Hepatic stellate cell (primary cell): ENCODE measurements around the gene ACSS1.
"Not testable (repeated sequence)": the region's sequence is repeated elsewhere in the genome, so short reads cannot be mapped to it uniquely, and the experiment has no call there.

Source experiments
- DNase-seq: peaks from one replicate; pipeline ENCODE4 v3.0.0; 2011; ENCODE audit warnings: low spot score

Gene ACSS1

DNA sequence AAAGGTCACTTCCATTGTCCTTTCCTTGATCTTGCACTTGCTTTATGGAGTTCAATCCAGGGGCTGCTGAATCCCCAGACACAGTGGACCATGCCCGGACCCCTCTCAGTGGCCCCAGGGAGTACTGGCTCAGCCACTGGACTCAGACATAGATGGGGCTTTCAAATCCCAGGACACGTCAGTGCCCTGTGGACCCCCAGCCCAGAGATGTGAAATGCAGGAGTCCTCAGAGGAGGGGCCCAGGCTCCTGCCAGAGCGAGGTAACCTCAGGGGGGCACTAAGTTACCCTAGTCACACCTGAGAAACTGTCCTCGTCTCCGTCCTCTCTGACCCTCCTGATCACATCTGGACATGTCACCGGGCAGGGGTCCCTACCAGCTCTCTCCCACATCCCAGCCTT, 46.7 kb downstream of the ACSS1 start:
- no peak for DNase-seq

DNA sequence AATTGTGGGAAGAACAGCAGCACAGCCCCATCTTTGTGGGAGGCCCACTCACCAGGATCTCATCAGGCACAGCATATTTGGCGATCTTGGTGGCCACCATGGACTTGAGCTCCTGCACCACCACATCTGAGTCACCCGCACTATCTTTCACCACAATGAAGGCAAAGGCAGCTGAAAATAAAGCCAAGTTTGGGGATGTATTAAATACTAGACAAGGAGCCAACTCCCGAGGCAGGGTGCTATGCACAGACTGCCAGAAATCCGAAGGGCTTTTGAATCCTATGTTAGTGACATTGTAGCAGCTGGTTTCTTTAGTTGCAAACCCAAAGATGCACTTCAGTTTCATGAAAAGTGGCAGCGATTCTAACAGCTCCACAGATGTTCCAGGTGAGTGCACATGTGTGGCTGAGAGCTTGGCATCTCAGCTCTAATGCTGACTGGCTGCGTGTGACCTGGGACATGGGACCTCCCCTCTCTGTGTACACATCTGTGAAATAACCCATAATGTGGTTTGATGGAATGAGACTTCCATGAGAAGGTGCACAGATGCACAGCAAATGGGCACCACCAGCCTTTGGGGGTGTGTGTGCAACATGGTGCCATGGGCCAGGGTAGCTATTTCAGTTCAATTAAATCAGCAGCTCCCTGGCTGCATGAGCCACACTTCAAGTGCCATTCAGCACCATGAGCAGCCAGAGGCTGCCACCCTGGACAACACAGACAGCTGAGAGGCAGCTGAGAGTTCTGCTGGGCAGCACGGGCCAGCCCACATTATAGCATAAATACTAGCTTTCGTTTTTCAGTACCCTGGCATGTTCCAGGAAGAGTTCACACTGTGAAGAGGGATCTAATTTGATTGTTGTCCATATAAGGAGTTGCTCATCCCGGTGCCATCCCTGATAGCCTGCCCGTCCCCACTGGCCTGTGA, 48.5 kb downstream of the ACSS1 start:
- no peak for DNase-seq

DNA sequence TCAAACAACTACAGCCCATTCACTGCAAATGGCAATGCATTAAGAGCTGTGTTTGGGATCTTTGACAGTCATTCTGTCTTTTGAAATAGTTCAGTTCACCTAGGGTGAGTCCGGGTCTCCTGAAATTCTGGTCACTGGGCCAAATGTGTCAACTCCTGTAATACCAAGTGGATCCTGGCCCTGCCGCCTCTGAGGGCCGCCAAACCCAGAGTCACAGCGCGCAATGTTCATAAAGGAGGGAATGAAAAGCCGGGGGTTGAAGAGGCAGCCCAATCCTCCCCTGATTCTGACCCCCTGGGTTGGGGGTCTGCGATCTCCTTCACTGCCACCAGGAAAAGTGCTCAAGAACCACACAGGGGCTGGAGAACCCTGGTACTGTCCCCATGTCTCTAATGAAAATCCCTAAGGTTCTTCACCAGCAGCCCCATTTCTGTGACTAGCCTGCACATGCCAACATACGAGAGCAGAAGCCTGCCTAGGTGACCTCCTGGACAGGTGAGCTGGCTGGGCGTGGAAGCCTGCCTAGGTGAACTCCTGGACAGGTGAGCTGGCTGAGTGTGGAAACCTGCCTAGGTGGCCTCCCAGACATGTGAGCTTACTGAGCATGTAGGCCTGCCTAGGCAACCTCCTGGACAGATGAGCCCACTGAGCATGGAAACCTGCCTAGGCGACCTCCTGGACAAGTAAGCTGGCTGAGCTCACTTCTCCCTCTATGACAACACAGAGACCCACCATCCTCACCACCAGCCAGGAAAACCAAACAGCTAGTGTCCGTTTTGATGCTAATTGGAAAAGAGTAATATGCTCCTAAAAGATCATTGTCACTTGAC, 49.3 kb downstream of the ACSS1 start:
- no peak for DNase-seq

DNA sequence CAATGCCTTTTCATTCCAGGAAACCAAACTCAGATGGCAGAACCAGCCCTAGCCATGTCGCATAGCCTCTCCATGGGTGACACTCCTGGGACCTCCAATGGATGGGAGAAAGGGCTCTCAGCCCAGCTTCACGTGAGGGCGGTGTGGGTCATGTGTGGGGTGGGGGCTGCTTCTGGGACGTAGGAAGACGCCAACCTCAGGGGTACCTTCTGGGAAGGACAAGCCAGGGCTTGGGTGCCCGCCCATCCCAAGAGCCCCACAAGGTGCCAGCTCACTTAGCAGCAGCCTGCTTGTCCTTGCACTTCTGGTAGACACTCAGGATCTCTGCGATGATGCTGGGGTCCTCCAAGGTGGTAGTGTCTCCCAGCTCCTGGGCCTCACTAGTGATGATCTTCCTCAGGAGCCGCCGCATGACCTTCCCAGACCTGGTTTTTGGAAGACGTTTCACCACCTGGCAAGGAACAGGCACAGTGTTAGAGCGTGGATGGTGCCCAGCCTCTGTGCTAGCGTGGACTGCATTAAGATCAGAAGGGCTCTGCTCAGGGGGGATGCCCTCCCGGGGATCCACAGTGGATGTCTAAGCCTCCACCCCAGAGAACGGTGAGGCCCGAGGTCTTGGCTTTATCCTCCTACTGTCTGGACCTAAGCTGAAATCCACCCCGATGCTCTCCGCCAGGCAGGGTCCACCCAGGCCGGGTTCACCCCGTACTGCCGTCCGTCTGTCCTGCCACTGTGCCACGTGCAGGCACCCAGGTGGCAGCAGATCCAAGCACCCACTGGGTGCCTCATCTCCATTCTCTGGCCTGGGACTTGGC, 50.2 kb downstream of the ACSS1 start:
- no peak for DNase-seq

DNA sequence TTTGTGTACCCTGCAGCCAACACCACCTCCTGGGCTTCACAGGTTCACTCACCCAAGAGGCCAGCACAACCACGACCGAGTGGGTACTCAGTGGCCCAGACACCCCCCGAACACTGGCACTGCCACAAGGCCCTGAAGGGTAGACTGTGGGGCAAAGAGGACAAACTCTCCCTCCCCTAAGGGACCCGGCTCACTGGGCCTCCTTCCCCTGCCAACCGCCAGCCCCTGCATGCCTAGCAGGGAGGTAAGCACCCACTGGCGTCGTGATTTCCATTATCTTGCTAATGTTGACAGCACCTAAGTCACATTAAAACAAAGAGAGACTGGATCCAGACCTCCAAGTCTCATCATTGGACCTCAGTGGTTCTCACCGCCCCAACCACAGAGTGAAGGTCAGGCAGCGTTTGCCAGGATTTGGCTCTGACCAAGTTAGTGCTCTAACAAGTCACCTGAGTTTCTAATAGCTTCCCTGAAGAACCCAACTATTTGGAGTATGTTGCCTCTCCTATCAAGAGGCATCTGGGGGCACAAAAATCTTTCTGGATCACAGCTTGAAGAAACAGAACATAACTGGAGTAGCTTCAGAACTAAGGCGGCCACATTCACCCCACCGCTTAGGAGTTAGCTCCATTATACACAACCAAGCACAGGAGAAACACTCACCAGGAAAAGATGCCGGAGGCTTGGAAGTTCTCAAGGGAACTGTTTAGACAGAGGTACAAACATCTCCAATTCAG, 51.3 kb downstream of the ACSS1 start:
- DNase-seq = no peak

DNA sequence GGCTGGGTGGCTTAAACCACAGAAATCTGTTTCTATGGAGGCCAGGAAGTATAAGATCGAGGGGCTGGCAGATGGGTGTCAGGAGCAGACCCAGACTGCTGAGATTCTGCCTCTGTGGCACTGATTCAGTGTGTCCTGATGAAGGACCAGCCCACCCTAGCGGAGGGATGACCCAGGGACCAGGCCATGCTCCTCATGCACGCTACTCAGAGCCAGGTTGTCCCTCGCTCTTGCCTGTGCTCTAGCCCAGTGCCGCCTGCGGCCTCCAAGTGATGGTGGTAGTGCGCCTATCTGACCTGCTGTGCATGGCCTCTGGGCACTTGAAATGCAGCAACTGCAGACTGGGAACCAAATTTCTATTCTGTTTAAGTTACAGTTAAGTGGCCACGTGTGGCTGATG, 52.3 kb downstream of the ACSS1 start:
- no peak for DNase-seq

DNA sequence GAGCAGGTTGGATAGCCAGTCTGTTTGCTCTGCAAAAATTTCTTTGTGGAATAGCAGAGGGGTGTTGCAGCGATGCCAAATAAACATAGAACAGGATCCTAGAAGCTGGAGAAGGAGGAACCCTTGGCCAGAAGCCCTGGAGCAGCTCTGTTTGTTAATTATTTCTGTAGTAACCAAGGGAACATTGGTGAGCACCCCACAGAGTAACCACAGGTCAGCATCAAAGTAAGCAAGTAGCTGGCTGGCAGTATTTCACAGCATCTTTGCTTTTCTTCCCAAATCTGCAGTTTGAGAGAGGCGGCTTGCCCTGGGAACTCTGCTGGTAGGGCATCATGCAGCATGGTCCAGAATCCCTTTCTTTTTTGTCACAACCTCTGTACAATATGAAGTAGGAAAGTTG, 52.7 kb downstream of the ACSS1 start:
- no peak for DNase-seq

DNA sequence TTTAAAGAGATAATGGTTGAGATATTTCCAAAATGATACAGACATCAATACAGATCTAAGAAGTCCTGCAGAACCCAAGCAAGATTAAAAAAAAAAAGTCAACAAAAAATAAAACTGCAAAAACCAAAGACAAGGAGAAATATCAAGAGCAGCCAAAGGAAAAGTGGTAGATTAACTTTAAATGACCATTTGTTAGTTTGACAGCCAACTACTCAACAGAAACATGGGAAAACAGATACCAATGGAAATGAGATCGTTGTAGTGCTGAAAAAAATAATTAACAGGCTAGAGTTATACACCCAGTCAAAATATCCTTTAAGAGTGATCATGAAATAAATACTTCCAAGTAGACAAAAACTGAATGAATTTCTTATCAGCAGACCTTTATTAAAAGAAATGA, 54.9 kb downstream of the ACSS1 start:
- DNase-seq = no peak

DNA sequence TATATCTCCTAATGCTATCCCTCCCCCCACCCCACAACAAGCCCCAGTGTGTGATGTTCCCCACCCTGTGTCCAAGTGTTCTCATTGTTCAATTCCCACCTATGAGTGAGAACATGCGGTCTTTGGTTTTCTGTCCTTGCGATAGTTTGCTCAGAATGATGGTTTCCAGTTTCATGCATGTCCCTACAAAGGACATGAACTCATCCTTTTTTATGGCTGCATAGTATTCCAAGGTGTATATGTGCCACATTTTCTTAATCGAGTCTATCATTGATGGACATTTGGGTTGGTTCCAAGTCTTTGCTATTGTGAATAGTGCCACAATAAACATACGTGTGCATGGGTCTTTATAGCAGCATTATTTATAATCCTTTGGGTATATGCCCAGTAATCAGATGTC, 56.6 kb downstream of the ACSS1 start:
- not testable (repeated sequence) for DNase-seq

DNA sequence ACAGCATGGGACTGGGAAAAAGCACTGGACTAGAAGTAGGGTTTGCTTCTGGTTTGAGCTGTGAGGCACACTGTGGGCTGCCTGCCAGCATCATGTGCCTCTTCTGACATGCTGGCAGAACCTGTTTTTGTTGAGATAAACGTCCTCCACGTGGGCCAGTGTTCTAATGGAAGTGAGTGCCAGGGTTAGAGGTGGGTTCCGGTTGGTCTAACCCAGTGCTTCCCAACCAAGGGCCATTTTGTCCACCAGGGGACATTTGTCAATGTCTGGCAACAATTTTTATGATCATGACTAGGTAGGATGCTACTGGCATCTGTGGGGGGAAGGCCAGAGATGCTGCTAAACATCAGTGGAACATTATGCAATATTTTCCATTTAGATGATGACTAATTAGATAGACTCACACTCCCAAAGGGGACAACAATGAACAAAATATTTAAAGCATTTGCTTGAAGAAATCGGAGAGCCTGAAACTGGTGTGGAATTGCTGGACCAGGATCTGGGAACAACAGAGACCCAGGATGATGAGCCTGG, 57.6 kb downstream of the ACSS1 start:
- DNase-seq = peak; percentile 74

DNA sequence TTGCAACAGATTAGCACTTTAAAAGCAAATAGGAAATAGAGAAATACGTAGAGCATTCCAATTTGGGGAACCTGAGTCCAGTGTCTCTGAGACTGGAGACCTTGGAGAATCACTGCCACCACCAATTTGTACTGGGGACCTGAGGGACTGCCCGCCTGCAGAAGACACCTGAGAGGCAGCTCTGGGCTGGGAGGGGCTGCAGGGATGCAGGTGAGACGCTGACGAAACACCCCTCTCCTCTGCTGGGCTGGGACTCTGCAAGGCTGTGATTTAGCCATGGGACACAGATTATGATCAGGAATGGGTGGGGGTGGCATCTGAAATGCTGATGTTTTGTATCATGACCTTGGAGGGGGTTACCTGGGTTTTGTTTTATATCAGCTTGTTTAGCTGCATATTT, 58.4 kb downstream of the ACSS1 start:
- no peak for DNase-seq

DNA sequence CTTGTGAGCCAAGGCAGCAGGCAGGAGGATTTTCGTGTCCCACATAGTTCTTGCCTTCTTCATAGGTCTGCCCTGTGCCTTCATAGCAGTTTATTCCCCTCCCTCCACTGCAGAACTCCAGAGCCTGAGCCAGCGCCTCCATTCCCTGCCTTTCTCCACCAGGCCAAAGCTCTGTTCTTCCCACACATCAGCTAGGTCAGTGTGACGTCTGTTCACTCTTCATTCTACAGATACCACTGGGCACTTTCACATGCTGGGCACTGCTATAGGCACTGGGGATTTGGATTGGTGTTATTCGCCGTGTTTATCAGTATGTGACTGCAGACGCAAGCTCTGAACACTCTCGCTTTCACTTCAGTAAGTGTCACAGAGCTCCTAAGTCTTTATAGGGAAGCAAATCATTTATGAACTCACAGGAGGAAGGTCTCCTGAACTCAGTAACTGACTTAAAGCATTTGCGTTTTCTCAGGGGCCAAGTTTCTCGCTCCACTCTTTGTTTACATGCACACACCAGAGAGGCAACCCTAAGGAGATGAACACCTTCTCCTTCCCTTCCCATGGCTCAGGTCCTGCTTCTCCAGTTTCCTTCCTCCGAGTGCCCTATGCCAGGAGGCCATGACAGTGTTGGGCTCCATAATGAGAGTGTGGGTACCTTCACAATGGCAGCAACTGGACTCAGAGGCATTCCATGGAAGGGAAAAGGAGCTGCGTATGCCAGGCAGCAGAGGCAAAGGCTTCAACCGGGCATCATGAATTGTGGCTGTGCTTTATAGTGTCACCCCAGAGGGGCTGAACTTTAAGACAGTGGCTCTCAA, 59.1 kb downstream of the ACSS1 start:
- no peak for DNase-seq

DNA sequence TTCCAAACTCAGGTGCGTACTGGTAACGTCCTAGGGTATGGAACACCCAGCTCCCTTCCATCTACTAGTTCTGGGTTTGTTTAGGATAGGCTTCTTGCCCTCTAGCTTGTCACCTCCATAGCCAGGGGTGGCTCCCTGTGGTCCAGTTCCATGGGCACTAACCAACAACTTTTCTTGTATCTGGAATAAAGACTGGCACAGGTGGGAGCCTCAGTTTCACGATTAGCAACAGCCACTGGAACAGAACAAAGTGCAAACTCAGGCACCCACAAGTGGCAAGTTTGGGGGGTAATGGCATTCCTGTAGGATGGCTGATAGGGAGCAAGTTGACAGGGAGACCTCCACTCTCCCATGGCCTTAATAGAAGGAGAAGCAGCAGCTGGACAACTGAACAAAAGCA, 59.8 kb downstream of the ACSS1 start:
- no peak for DNase-seq

DNA sequence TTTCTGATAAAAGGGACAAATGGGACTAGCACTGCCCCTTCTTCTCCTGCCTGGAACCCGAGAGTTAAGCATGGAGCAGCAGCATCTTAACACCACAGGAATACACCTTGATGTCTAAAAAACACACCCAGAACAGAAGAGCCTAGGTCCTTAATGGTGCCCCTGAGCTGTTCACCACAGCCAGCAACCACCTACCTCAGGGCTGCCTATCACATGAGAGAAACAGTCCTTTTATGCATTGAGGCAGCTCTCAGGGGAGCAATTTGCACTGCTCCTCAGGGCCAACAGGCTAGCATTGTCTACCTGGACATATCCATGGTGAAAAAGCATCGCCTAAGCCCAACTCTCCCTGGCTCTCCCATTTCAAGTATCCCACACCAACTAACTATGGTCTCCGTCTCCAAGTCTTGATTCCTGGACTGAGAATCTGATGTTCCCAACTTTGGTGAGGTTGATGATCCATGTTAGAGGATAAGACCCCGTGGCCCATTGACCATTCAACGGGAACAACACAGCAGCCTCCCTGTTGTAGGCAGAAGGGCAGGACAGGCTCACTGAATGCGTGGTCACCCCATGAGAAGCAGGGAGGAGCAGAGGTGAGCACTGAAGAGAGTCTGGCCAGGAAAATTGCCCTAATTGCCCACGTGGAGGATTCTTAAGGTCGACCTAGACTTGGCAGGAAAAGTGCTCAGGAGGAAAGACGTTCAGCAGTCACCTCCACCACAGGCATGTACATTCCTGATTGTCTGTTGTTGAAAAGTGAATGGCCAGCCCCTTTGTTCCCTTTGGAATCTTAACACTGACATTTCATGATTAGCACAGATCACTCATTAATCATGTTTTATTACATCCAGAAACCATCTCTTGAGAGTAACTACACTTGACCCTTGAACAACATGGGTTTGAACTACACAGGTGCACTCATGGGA, 61.2 kb downstream of the ACSS1 start:
- DNase-seq = no peak

DNA sequence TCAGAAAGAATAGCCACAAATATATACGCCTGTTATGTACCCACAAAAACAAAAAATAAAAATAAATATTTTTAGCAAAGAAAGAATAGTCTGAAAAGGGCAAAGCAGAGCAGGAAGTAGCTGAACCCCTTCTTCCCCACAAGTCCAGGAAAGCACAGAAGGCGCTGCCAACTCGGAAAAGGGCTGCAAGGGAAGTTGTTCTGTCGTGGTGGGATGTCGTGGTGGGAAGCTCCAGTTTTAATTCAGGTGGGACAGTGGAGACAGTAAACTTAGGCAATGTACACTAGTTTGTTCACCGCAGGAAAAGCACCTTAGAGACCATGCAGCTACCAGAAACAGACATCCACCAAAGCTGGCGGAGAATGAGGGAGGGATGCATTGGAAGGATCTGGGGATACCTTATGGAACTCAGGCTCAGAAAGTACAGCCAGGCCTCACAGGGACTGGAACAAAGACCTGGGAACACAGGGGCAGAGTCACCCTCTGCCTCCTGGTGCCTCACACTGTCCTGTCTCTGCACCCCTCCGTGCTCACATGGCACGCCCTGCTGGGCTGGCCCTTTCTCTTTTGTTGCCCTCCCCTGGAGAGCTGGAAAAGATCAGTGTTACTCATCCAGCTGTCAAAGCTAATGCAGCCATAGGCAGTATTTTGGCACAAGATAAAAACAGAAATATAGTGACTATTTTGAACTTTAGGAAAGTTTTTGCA, 62.0 kb downstream of the ACSS1 start:
- DNase-seq = peak; percentile 48

DNA sequence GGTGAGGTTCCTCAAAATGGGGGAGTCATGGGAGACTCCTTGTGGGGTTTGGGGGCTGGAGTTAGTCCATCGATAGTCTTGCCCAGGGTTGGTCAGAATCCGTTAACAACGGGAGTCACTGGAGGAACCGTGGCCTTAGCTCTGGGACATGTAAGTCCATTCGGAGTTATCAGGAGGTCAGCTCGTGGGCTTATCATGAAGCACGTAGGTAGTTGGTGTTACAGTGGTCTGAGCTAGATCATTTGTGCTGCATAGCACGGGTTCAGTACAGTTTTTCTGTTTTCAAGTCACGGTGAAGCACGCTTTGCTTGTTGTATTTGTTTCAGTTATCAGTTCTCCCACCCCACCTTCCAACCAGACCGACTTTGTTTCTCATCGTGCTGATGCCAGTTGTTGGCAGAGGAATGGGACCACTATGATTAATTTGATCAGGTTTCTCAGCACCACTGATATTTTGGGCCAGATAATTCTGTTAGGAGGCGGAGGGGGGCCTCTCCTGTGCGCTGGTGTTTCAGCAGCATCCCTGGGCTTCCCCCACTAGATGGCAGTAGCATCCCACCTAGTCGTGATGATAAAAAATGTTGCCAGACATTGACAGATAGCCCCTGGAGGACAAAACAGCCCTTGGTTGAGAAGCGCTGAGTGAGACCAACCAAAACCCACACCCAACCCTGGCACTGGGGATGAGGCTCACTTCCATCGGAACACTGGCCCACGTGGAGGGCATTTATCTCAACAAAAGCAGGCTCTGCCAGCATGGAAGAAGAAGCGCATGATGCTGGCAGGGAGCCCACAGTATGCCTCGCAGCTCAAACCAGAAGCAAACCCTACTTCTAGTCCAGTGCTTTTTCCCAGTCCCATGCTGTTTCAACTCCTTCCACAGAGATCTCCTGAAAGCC, 63.2 kb downstream of the ACSS1 start:
- peak; percentile 80 for DNase-seq

DNA sequence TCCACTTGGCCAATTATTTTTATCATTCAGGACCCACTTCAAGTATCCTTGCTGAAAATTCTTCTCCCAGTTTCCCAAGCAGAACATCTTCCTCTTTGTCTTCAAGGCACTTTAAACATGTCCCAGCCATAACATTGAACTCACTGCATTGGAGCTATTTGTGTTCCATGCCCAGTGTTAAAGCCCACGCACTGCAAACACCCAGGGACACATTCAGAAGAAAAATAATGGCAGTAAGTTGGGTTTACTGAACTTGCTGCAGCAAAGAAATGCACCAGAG, 63.8 kb downstream of the ACSS1 start:
- no peak for DNase-seq
